Fibroblast of pulmonary artery (primary cell): ENCODE results near the gene TNIK.
A peak's percentile ranks its signal among the peaks of the same experiment; 100 is the strongest.

ENCODE experiments used
- DNase-seq: peaks from one replicate; pipeline ENCODE4 v3.0.0-alpha.2; 2010; ENCODE audit warnings: low read depth
- H3K4me3 ChIP-seq: replicated peaks from 2 replicates; pipeline ENCODE4 v1.5.1; 2011; ENCODE audit warnings: low read depth, mild to moderate bottlenecking, control low read depth, low read length, moderate library complexity
- CTCF ChIP-seq: IDR thresholded peaks from 2 replicates; pipeline ENCODE4 v1.5.1; 2011; ENCODE audit warnings: mild to moderate bottlenecking, control low read depth, low read length, inconsistent platforms; ENCODE audit errors: missing control alignments

The TNIK gene

GRCh38 chr3:171285287-171285686 is 174.9 kb downstream of the TNIK start:
- no peak for TF ChIP-seq CTCF
- no peak for DNase-seq
- H3K4me3 ChIP-seq = no peak overlapping the region

- TF ChIP-seq CTCF = no peak
- no peak overlapping the region for H3K4me3 ChIP-seq
- DNase-seq = peak; percentile 97
Observed at GRCh38 chr3:171284308-171285075, 175.7 kb downstream of the TNIK start.

GRCh38 chr3:171283848-171284222 is 176.4 kb downstream of the TNIK start:
- no peak for TF ChIP-seq CTCF
- no peak for DNase-seq
- H3K4me3 ChIP-seq = no peak overlapping the region

- no peak for DNase-seq
- H3K4me3 ChIP-seq = no peak overlapping the region
- no peak for TF ChIP-seq CTCF
Observed at GRCh38 chr3:171283183-171283847, 176.9 kb downstream of the TNIK start.

GRCh38 chr3:171282041-171282440 is 178.2 kb downstream of the TNIK start:
- peak; percentile 85 for DNase-seq
- no peak for TF ChIP-seq CTCF
- H3K4me3 ChIP-seq = no peak overlapping the region

GRCh38 chr3:171281256-171281992 is 178.8 kb downstream of the TNIK start:
- H3K4me3 ChIP-seq = no peak overlapping the region
- DNase-seq = no peak
- TF ChIP-seq CTCF = no peak
